GM12892 (cell line): ENCODE data around the gene PHEX.

Experiments used
- POLR2A ChIP-seq: IDR thresholded peaks from 2 replicates; pipeline ENCODE4 v1.6.1; 2011; ENCODE audit warnings: low read depth, low read length, control low read depth
- POLR2AphosphoS5 ChIP-seq: IDR thresholded peaks from 2 replicates; pipeline ENCODE4 v1.6.1; 2011; ENCODE audit warnings: low read depth, low read length, control low read depth
- TAF1 ChIP-seq: IDR thresholded peaks from 2 replicates; pipeline ENCODE4 v1.6.1; 2011; ENCODE audit warnings: low read depth, mild to moderate bottlenecking, control low read depth, low read length, borderline replicate concordance

- TF ChIP-seq POLR2AphosphoS5 (no peak), POLR2A (no peak), TAF1 (no peak)
Observed at GRCh38 chrX:22273714-22274317, 241.7 kb downstream of the PHEX start.
